PC-9 (cell line): ENCODE data around the gene IGF2BP2.
"Not testable (repeated sequence)": the region's sequence is repeated elsewhere in the genome, so short reads cannot be mapped to it uniquely, and the experiment has no call there.

Experiments
- EZH2 ChIP-seq: fragments of 200-600 bp; sonication (generic); IDR thresholded peaks from 2 replicates; pipeline ENCODE4 v1.8.0; 2017; ENCODE audit warnings: antibody characterized with exemption, low read depth
- TF ChIP-seq, protein P1 (sequence below): fragments of 200-600 bp; sonication (generic); conservative IDR thresholded peaks from 2 replicates; pipeline ENCODE4 v1.6.1; 2017; ENCODE audit warnings: mixed run types, antibody characterized with exemption, mild to moderate bottlenecking, moderate library complexity

GRCh38 chr3:185638651-185639050 lies 186.2 kb downstream of the IGF2BP2 start:
- TF ChIP-seq EZH2: not testable (repeated sequence)
- TF ChIP-seq, protein P1, sequence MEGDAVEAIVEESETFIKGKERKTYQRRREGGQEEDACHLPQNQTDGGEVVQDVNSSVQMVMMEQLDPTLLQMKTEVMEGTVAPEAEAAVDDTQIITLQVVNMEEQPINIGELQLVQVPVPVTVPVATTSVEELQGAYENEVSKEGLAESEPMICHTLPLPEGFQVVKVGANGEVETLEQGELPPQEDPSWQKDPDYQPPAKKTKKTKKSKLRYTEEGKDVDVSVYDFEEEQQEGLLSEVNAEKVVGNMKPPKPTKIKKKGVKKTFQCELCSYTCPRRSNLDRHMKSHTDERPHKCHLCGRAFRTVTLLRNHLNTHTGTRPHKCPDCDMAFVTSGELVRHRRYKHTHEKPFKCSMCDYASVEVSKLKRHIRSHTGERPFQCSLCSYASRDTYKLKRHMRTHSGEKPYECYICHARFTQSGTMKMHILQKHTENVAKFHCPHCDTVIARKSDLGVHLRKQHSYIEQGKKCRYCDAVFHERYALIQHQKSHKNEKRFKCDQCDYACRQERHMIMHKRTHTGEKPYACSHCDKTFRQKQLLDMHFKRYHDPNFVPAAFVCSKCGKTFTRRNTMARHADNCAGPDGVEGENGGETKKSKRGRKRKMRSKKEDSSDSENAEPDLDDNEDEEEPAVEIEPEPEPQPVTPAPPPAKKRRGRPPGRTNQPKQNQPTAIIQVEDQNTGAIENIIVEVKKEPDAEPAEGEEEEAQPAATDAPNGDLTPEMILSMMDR: not testable (repeated sequence)
